ENCODE measurements around the gene NUDCD3. TPM values are rescaled to one million over a fixed set of nuclear protein-coding genes. Genes with fewer than 3 reads are reported as not detected.

NUDCD3 gene
- total and polyA plus RNA-seq, 8 donors: 22.4 to 62.1 (median 35.4) TPM

DNA sequence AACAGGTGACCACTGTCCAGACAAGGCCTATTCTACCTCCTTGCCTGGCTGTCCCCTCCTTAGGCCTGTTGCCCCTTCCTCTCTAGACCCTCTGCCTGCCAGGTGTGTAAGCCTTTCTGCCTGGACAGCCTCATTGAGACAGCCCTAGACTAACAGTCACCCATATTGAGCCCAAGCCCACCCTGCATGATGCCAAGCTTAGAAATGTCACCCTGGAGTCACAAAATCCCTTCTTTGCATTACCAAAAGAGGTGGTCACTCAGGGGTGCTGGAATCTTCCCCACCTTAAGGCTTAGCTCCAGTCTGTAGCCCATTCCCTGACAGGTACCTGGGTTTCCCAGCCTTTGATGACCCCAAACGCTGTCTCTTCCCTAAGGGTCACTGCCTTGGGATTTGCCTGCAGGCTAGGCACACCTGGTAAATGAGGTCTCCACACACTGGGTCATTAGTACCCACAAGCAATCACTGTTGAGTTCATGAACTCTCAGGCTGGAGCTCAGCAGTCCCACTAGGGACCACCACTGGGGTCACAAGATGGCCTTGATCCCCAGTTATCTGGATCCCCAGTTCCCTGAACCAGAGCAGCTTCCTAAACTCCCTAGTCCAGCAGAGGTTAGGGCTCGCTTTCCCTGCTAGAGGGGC is 110.1 kb downstream of the NUDCD3 start:
- Histone ChIP-seq H3K9me3 (no peaks in the 10 kb centered on the region), H3K27ac (no peak overlapping the region), H3K4me1 (no peaks in the 10 kb centered on the region), H3K27me3 (no peaks in the 10 kb centered on the region), H3K36me3 (no peaks in the 10 kb centered on the region), H3K4me3 (no peak overlapping the region)
- TF ChIP-seq, protein P1, sequence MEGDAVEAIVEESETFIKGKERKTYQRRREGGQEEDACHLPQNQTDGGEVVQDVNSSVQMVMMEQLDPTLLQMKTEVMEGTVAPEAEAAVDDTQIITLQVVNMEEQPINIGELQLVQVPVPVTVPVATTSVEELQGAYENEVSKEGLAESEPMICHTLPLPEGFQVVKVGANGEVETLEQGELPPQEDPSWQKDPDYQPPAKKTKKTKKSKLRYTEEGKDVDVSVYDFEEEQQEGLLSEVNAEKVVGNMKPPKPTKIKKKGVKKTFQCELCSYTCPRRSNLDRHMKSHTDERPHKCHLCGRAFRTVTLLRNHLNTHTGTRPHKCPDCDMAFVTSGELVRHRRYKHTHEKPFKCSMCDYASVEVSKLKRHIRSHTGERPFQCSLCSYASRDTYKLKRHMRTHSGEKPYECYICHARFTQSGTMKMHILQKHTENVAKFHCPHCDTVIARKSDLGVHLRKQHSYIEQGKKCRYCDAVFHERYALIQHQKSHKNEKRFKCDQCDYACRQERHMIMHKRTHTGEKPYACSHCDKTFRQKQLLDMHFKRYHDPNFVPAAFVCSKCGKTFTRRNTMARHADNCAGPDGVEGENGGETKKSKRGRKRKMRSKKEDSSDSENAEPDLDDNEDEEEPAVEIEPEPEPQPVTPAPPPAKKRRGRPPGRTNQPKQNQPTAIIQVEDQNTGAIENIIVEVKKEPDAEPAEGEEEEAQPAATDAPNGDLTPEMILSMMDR (IDR thresholded peaks at IDR 0.05): no peak
- no peak for ATAC-seq
- no peak for FAIRE-seq
- DNase-seq: no peak
- intact Hi-C loops (cut with DNase I): no loop called here
- 85 to 100% methylated on average over 2 of the region's 2 CpGs for WGBS, 2 donors

DNA sequence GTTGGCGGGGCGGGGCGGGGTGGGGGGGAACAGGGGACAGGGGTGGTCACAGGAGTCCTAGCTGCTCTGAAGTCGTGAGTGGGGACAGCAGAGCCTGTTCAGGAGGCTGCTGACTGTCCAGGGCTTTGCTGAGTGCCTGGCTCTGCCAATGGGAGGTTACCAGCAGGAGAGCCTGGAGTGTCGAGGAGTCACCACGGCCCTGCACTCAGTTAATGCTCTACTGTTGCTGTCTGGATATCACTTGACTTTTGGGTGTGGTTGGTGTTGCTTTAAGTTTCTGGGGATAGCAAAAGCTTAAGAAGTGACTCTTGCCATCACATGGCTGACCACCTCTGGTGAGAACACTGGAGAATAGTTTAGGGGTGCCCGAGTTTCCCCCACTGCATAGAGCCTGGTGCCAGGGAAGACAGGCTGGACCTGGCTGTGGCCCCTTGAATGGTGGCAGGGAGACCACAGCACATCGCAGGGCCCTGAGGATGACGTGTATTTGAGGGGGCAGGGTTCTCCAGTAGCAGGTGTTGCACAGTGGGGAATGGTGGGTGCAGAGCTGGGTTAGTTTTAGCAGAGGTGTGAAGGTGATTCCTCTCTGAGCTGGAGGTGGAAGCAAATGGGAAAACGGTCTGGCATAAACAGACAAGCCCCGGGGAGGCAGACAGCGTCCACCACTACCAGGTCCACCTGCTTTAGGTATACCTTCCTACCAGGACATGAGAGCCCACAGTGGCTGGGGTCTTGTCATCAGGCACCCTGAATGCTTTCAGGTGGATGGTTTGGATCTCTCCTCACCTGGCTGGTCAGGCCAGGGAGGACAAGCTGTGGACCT is 110.9 kb downstream of the NUDCD3 start:
- H3K27me3 ChIP-seq: no peaks in the 10 kb centered on the region
- no peaks in the 10 kb centered on the region for H3K36me3 ChIP-seq
- DNase-seq (peak in 1 of 6 donors; percentile 46), FAIRE-seq (no peak), ATAC-seq (no peak)
- TF ChIP-seq, protein P1 (IDR thresholded peaks at IDR 0.05): no peak
- intact Hi-C loops (cut with DNase I): no loop called here
- no peaks in the 10 kb centered on the region for H3K9me3 ChIP-seq
- no peak overlapping the region for H3K27ac ChIP-seq
- H3K4me1 ChIP-seq: no peaks in the 10 kb centered on the region
- H3K4me3 ChIP-seq: no peak overlapping the region
- WGBS, 2 donors: 83 to 85% methylated on average over 12 of the region's 12 CpGs

DNA sequence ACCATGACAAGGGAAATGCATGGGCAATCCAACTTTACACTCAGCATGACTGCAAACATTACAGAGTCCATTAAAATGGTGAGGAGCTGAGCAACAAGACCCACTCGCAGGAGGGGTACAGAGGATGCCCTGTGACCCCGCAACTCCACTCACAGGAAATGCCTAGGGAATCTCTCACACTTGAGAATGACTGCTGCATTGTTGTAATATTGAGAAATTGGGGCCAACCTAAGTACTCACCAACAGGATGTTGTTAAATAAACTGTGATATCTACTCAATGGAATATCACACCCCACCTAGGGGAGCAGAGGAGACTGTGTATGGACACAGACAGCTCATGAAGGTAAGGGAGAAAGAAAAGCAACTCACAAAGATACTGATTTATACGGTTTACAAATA is 111.7 kb downstream of the NUDCD3 start:
- FAIRE-seq: no peak
- H3K27ac ChIP-seq: no peak overlapping the region
- H3K4me1 ChIP-seq: no peaks in the 10 kb centered on the region
- 70 to 82% methylated on average over 3 of the region's 3 CpGs for WGBS, 2 donors
- no peak overlapping the region for H3K4me3 ChIP-seq
- no peak for DNase-seq
- H3K36me3 ChIP-seq: no peaks in the 10 kb centered on the region
- H3K27me3 ChIP-seq: no peaks in the 10 kb centered on the region
- no peak for ATAC-seq
- TF ChIP-seq, protein P1 (IDR thresholded peaks at IDR 0.05): no peak
- no peaks in the 10 kb centered on the region for H3K9me3 ChIP-seq
- intact Hi-C loops (cut with DNase I): no loop called here

DNA sequence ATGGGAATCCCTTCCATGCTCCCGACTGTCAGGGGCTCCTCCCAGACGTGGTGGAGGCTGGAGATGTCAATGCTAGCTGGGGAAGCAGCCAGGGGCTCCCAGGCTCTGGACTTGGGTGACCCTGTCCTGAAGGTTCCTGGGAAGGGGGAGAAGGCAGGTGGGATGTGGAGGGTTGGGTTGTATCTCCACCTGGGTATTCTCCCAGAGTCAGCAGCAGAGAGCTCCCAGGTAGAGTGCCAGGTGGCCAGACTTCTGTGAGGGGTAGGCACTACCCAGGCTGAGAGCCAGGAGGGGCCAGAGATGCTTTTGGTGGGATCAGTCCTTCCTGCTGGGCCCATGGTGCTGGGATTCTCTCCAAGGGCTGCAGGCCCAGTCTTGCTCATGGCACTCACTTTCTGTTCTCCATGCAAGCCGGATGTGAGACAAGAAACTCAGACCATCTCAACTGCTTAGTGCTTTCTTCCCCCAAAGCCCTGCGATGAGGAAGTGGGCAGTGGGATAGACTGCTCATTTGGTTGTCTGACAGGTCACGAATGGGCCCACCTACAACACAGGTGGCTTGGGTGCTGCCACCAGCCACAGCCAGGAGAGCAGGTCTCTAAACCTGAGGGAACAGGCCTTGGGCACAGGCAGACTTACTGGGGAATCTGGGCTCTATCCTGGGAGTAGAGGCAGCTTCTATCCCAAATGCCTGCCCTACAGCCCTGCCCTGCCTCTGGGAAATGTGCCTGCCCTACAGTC is 112.6 kb downstream of the NUDCD3 start:
- DNase-seq (peak in 1 of 6 donors; percentile 39), FAIRE-seq (no peak), ATAC-seq (peak in 1 of 4 donors; percentile 6)
- intact Hi-C loops (cut with DNase I): no loop called here
- Histone ChIP-seq H3K9me3 (no peaks in the 10 kb centered on the region), H3K4me3 (no peak overlapping the region), H3K27me3 (no peaks in the 10 kb centered on the region), H3K4me1 (no peaks in the 10 kb centered on the region), H3K27ac (no peak overlapping the region), H3K36me3 (no peaks in the 10 kb centered on the region)
- TF ChIP-seq, protein P1 (IDR thresholded peaks at IDR 0.05): no peak
- 56 to 61% methylated on average over 5 of the region's 5 CpGs for WGBS, 2 donors

Measured in pancreas (tissue), 10 donors.